HG03039 (cell line): ENCODE measurements around the gene LIPN.

Experiments
- ATAC-seq: cut with Tn5 transposase; IDR thresholded peaks from one replicate; pipeline ENCODE4 v1.9.1; 2021; ENCODE audit warnings: mild to moderate bottlenecking, moderate library complexity; ENCODE audit not compliant: unreplicated experiment

The LIPN gene

GRCh38 chr10:88820748-88821401 lies 61.1 kb downstream of the LIPN start:
- no peak for ATAC-seq

- ATAC-seq: no peak
Measured at GRCh38 chr10:88826388-88826787, 66.6 kb downstream of the LIPN start.

GRCh38 chr10:88827671-88828070 lies 67.9 kb downstream of the LIPN start:
- no peak for ATAC-seq

- ATAC-seq: no peak
Measured at GRCh38 chr10:88828310-88828709, 68.5 kb downstream of the LIPN start.
